K562 (cell line): Measurements from ENCODE around the gene ZNF8. TPM values are rescaled to one million over a fixed set of nuclear protein-coding genes. Genes with fewer than 3 reads are reported as not detected.

Experiments
- ATAC-seq: fragments of 200-7000 bp; cut with Tn5 transposase; 3 replicates; pipeline ENCODE4 v1.9.1; 2020; ENCODE audit warnings: moderate library complexity
- BruUV-seq: library from RNA; stranded (reverse); fragments of 400-500 nt; replicated peaks from 2 replicates; lab custom pipeline; 2021; lab: Mats Ljungman, UMichigan
- CTCF ChIA-PET: fragments of 300-600 bp; formaldehyde crosslinking; extraction: SDS; loops from one replicate; lab custom pipeline; 2021; ENCODE audit warnings: low intra/inter-chr PET ratio; lab: Yijun Ruan, JAX
- POLR2A ChIA-PET: fragments of 300-600, 350-650 bp; sonication (Branson Sonifier 250); formaldehyde crosslinking; extraction: SDS; loops from one replicate; lab custom pipeline; 2021; ENCODE audit warnings: antibody characterized with exemption, inconsistent platforms; lab: Yijun Ruan, JAX
- DNase-seq, 4 experiments: peaks; one replicate each; pipeline versions ENCODE4 v3.0.0 to v3.0.0-alpha.2; 2011 to 2018; ENCODE audit warnings: low spot score in 3 of 4, mixed read lengths in 3 of 4; ENCODE audit errors: extremely low read depth in 1 of 4
- FAIRE-seq: peaks from 2 replicates; lab custom pipeline; 2011; peaks lifted over from hg19 to GRCh38; lab: Jason Lieb, UNC
- H2AFZ ChIP-seq: 2 replicates; pipeline ENCODE4 v1.6.0; 2011; ENCODE audit warnings: low read depth, low read length, control low read depth, inconsistent platforms
- H3K27ac ChIP-seq: fragments of 200-600 bp; 3 replicates; pipeline ENCODE4 v1.8.0; 2011; ENCODE audit warnings: low read depth, mild to moderate bottlenecking, control low read depth, inconsistent platforms, low read length, moderate library complexity, mixed read lengths; ENCODE audit errors: extremely low read depth
- H3K27me3 ChIP-seq, 2 experiments: fragments of 300-600 bp in 1 of 2; 2 replicates in 1 of 2; 3 replicates in 1 of 2; pipeline versions ENCODE4 v1.6.0 to v1.8.0; 2011; ENCODE audit warnings: inconsistent platforms in 2 of 2, low read length in 2 of 2, mild to moderate bottlenecking in 1 of 2, mixed read lengths in 1 of 2, moderate library complexity in 1 of 2; ENCODE audit not compliant: control insufficient read depth in 2 of 2, insufficient read depth in 2 of 2
- H3K36me3 ChIP-seq: fragments of 300-600 bp; 3 replicates; pipeline ENCODE4 v1.8.0; 2011; ENCODE audit warnings: mild to moderate bottlenecking, low read length, inconsistent platforms; ENCODE audit not compliant: control insufficient read depth, insufficient read depth
- H3K4me1 ChIP-seq, 2 experiments: fragments of 200-600 bp in 1 of 2; replicated peaks in 1 of 2; 2 replicates in 1 of 2; 3 replicates in 1 of 2; pipeline versions ENCODE4 v1.5.1 to v1.8.0; 2011; ENCODE audit warnings: inconsistent platforms in 2 of 2, low read length in 2 of 2, mild to moderate bottlenecking in 1 of 2, mixed read lengths in 1 of 2, moderate library complexity in 1 of 2; ENCODE audit not compliant: control insufficient read depth in 2 of 2, insufficient read depth in 2 of 2
- H3K4me2 ChIP-seq: 2 replicates; pipeline ENCODE4 v1.6.1; 2011; ENCODE audit warnings: low read length, control low read depth, inconsistent platforms, mixed read lengths; ENCODE audit not compliant: insufficient read depth
- H3K4me3 ChIP-seq: fragments of 200-600 bp; sonication (generic), shearing (Covaris generic); 2 replicates; pipeline ENCODE4 v1.5.1; 2016; ENCODE audit warnings: control low read depth, inconsistent platforms
- H3K79me2 ChIP-seq: fragments of 200-600 bp; 3 replicates; pipeline ENCODE4 v1.8.0; 2011; ENCODE audit warnings: low read length, inconsistent platforms; ENCODE audit not compliant: control insufficient read depth, insufficient read depth
- H3K9ac ChIP-seq, 2 experiments: 2 replicates each; pipeline versions ENCODE4 v1.6.0 to v1.6.1; 2011; ENCODE audit warnings: low read depth in 2 of 2, low read length in 2 of 2, control low read depth in 1 of 2, inconsistent platforms in 1 of 2, mild to moderate bottlenecking in 1 of 2, mixed read lengths in 1 of 2; ENCODE audit not compliant: insufficient read depth in 1 of 2
- H3K9me1 ChIP-seq: one replicate; pipeline ENCODE4 v1.6.0; 2011; ENCODE audit warnings: inconsistent platforms, mild to moderate bottlenecking, low read length, moderate library complexity; ENCODE audit not compliant: control insufficient read depth, insufficient read depth
- H3K9me3 ChIP-seq: replicated peaks from 2 replicates; pipeline ENCODE4 v1.5.1; 2011; ENCODE audit warnings: low read depth, low read length, inconsistent platforms; ENCODE audit not compliant: control insufficient read depth, insufficient read depth
- H4K20me1 ChIP-seq: replicated peaks from 2 replicates; pipeline ENCODE4 v1.6.1; 2011; ENCODE audit warnings: low read length, inconsistent platforms, mixed read lengths; ENCODE audit not compliant: control insufficient read depth, insufficient read depth
- COPS2 ChIP-seq: fragments of 450-650 bp; conservative IDR thresholded peaks from 2 replicates; pipeline ENCODE4 v1.6.1; 2016; ENCODE audit warnings: mild to moderate bottlenecking, moderate library complexity
- HDAC1 ChIP-seq, 2 experiments: fragments of 450-650 bp; IDR thresholded peaks; 2 replicates each; pipeline ENCODE4 v1.6.1; 2016 to 2017; ENCODE audit warnings: inconsistent platforms in 1 of 2, mild to moderate bottlenecking in 1 of 2, moderate library complexity in 1 of 2
- JUNB ChIP-seq: fragments of 450-650 bp; formaldehyde crosslinking; conservative IDR thresholded peaks from 2 replicates; pipeline ENCODE4 v1.4.0; 2020; ENCODE audit warnings: mild to moderate bottlenecking
- WGBS: fragments of 100-300 bp; shearing (Covaris generic); methylation state at CpG from one replicate; pipeline ENCODE4 v1.1.6; 2016; ENCODE audit warnings: low coverage, mixed read lengths; ENCODE audit not compliant: insufficient coverage; ENCODE audit errors: missing lambda C conversion rate; 5-methylcytosine and 5-hydroxymethylcytosine counted together
- in situ Hi-C: fragments of 300-500 bp; cut with MboI; formaldehyde crosslinking; loops from 4 replicates; pipeline ENCODE4 v1.15.0; 2018; ENCODE audit warnings: inconsistent platforms, mixed read lengths
- intact Hi-C: fragments of 100-400 bp; cut with micrococcal nuclease; formaldehyde crosslinking; loops from 2 replicates; pipeline ENCODE4 v1.14.2; 2022
- polyA plus RNA-seq, 8 experiments: library from polyadenylated mRNA; depleted of rRNA in 4 of 8; stranded (reverse) in 5 of 8; unstranded in 3 of 8; fragments of >200 nt; fragmentation: Nextera tagmentation in 2 of 8; fragmentation: Illumina TruSeq in 1 of 8; extraction: Ambion mirVana in 2 of 8; extraction: Trizol in 1 of 8; gene quantifications; 2 replicates each; pipeline versions ENCODE4 v1.2.1 to v1.2.3, GENCODE V29; 2011 to 2014; ENCODE audit warnings: inconsistent platforms in 1 of 8, missing spikeins in 1 of 8
- total RNA-seq, 7 experiments: library from RNA; depleted of rRNA in 6 of 7; stranded (reverse); fragments of >200 nt in 6 of 7; fragmentation: Illumina TruSeq in 2 of 7; extraction: Trizol in 2 of 7; gene quantifications; 2 replicates each; pipeline versions ENCODE4 v1.2.1 to v1.2.3, GENCODE V29; 2011 to 2021; ENCODE audit warnings: low replicate concordance in 1 of 7
- TF ChIP-seq, protein P1 (sequence below): fragments of 250-450 bp; sonication (Bioruptor Pico); IDR thresholded peaks from 2 replicates; pipeline ENCODE4 v1.8.0; 2021; ENCODE audit warnings: mild to moderate bottlenecking, moderate library complexity
- TF ChIP-seq, protein P2 (sequence below): fragments of 250-450 bp; sonication (Bioruptor Pico); IDR thresholded peaks from 2 replicates; pipeline ENCODE4 v1.5.0; 2021; ENCODE audit warnings: mild to moderate bottlenecking, moderate library complexity
- TF ChIP-seq, protein P3 (sequence below), 2 experiments: fragments of 450-650 bp in 1 of 2; sonication (generic) in 1 of 2; formaldehyde crosslinking in 1 of 2; IDR thresholded peaks in 1 of 2; conservative IDR thresholded peaks in 1 of 2; 2 replicates each; pipeline versions ENCODE4 v1.6.1 to v1.8.1; 2016 to 2023; ENCODE audit warnings: mild to moderate bottlenecking in 2 of 2, moderate library complexity in 2 of 2, inconsistent platforms in 1 of 2, missing genetic modification reagents in 1 of 2

The ZNF8 gene
- total and polyA plus RNA-seq, 9 of the 15 experiments (the other 6 are each of a cell fraction or from before 2014, with no cell fraction given), result 0.71 to 7.7 (median 4.7) TPM

DNA sequence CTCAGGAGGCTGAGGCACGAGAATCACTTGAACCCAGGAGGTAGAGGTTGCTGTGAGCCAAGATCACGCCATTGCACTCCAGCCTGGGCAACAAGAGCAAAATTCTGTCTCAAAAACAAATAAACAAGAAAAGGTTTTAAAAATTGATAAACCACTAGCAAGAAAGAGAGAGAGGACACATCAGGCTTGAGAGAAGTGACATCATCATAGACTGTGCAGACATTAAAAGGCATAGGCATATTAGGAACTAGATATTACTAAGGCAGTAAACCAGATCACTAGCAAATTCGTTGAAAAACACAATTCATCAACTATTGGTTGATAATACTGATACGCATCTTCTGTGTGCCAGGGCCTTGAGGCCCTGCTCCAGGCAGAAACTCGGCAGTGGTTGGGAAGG is 66.8 kb downstream of the ZNF8 start:
- no peak for ATAC-seq
- in situ Hi-C loops, result no loop called here
- Histone ChIP-seq H3K9me3 (no peaks in the 10 kb centered on the region), H3K4me3 (no peak overlapping the region), H3K4me1 (peaks cover 5 to 12% of the 10 kb centered on the region in 2 experiments; a peak in 4 of 5 replicates), H3K4me2 (no peak overlapping the region), H4K20me1 (no peaks in the 10 kb centered on the region), H3K9ac (no peak overlapping the region), H2AFZ (no peak overlapping the region), H3K9me1 (no peaks in the 10 kb centered on the region), H3K36me3 (peaks cover 5% of the 10 kb centered on the region; the same call in 2 of the 3 replicates), H3K79me2 (no peaks in the 10 kb centered on the region), H3K27me3 (no peaks in the 10 kb centered on the region), H3K27ac (no peak overlapping the region)
- no peak for DNase-seq
- no peak for FAIRE-seq
- TF ChIP-seq HDAC1 (IDR thresholded peaks at IDR 0.05) (no peak), COPS2 (no peak), JUNB (no peak)
- TF ChIP-seq, protein P1, sequence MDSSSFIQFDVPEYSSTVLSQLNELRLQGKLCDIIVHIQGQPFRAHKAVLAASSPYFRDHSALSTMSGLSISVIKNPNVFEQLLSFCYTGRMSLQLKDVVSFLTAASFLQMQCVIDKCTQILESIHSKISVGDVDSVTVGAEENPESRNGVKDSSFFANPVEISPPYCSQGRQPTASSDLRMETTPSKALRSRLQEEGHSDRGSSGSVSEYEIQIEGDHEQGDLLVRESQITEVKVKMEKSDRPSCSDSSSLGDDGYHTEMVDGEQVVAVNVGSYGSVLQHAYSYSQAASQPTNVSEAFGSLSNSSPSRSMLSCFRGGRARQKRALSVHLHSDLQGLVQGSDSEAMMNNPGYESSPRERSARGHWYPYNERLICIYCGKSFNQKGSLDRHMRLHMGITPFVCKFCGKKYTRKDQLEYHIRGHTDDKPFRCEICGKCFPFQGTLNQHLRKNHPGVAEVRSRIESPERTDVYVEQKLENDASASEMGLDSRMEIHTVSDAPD (CRISPR knock-in tag), result no peak
- TF ChIP-seq, protein P2, sequence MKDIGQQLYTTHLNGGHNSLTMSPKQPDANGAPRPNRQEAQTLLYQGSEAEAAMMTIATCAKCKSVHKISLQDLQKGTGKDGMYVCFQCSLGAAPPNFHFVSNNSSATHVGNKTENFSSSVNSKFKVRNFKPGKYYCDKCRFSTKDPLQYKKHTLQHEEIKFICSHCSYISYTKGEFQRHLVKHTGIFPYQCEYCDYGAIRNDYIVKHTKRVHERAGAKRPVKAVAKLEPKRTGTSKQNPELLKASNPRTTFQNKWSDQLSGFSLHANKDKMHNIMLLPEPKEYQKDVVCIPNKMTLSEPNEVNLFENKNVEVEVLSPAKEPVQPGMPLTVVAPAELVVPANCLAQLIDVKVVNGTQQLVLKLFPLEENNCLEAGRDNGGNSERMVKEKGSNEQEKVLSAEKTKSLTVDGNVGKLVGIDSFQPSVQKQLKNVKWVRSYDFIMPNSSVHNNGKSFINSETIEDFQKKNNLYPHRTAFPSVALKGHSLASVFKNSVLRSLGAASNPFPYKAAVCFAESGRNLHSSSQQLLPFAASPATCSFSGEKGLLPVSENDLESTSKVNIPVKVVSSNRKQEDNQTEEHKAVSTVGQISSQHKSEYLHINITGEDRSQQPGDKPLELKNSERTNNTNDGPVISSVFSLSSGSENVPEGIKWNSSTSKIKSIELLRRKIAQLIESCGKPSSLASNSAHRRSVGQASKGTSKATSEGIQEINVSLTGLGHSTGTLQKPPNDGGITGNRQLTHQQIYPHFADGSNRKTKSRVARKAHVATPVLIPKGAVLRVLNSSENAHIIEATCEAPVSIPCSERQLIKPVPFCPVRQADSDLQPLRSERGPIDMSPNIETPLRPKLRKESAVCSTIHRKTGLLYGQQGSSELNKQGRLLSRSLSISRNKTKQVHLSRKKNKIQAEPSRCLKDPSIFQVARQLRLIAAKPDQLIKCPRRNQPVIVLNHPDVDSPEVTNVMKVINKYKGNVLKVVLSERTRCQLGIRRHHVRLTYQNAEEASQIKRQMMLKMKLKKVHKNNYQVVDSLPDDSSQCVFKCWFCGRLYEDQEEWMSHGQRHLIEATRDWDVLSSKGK (CRISPR knock-in tag), result no peak
- TF ChIP-seq, protein P3, sequence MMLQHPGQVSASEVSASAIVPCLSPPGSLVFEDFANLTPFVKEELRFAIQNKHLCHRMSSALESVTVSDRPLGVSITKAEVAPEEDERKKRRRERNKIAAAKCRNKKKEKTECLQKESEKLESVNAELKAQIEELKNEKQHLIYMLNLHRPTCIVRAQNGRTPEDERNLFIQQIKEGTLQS (IDR thresholded peaks at IDR 0.05), result peak; percentile 53
- TF ChIP-seq, protein P3 (CRISPR knock-in tag; conservative IDR thresholded peaks at IDR 0.05), result no peak
- BruUV-seq, result no TSS peak
- WGBS, result 44% methylated on average over 5 of the region's 5 CpGs
- ChIA-PET POLR2A (interaction anchor here (0.6 to 2.9 kb wide), 4 partner anchors 11 to 82 kb away, joined by 3 to 11 read pairs (median 3); no protein-coding TSS in a partner anchor), CTCF (no interaction called here)
- intact Hi-C loops, result no loop called here
